Measurements from ENCODE around the gene TCF7L2. TPM values are rescaled to one million over a fixed set of nuclear protein-coding genes. Genes with fewer than 3 reads are reported as not detected.

Gene TCF7L2
- total RNA-seq, 1 experiment from 2014 or later: 14.8 TPM

DNA sequence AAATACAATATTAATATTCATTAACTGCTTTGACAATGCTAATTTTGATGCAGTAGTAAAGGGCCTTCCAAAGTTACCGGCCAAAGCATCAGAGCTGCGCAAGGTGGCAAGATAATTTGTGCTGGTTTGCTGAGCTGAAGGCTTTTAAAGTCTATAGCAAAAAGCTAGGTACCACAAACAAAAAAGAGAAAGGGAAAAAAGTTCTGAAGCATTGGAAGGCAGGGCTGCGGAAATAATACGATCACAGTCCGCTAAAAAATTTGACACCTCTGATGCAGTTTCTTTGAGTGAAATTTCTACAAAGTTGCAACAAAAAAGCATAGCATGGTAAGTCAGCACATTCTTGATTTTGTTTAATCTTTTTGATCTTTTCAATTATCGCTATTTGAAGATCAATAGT, 175.6 kb downstream of the TCF7L2 start:
- no peak overlapping the region for H3K27ac ChIP-seq
- no peaks in the 10 kb centered on the region for H3K79me2 ChIP-seq (ENCODE audit: low read depth)
- no peaks in the 10 kb centered on the region for H4K20me1 ChIP-seq (ENCODE audit: insufficient read depth)
- BruUV-seq (replicated peaks): no TSS peak
- ChIA-PET CTCF (interaction anchor here (0.7 to 0.8 kb wide), 3 partner anchors 9 to 736 kb away, joined by 3 to 6 read pairs (median 3); no protein-coding TSS in a partner anchor), POLR2A (ENCODE audit: unreplicated experiment) (no interaction called here)
- H3K9me3 ChIP-seq (ENCODE audit: insufficient read depth, low read depth): no peaks in the 10 kb centered on the region
- no peaks in the 10 kb centered on the region for H3K27me3 ChIP-seq (ENCODE audit: insufficient read depth, low read depth)
- 0 out of 2 replicates have a peak overlapping the region, but pooled peaks have one; percentile 51 for H3K4me3 ChIP-seq
- no peaks in the 10 kb centered on the region for H3K9me2 ChIP-seq (ENCODE audit: insufficient read depth)
- H3K4me2 ChIP-seq: peak overlapping the region; percentile 83
- no peak overlapping the region for H2AFZ ChIP-seq
- H3K36me3 ChIP-seq (ENCODE audit: low read depth): no peaks in the 10 kb centered on the region
- no peaks in the 10 kb centered on the region for H3F3A ChIP-seq (ENCODE audit: insufficient read depth, low read depth)
- no peak for TF ChIP-seq EZH2 (IDR thresholded peaks at IDR 0.05; ENCODE audit: low read depth)
- TF ChIP-seq, protein P1, sequence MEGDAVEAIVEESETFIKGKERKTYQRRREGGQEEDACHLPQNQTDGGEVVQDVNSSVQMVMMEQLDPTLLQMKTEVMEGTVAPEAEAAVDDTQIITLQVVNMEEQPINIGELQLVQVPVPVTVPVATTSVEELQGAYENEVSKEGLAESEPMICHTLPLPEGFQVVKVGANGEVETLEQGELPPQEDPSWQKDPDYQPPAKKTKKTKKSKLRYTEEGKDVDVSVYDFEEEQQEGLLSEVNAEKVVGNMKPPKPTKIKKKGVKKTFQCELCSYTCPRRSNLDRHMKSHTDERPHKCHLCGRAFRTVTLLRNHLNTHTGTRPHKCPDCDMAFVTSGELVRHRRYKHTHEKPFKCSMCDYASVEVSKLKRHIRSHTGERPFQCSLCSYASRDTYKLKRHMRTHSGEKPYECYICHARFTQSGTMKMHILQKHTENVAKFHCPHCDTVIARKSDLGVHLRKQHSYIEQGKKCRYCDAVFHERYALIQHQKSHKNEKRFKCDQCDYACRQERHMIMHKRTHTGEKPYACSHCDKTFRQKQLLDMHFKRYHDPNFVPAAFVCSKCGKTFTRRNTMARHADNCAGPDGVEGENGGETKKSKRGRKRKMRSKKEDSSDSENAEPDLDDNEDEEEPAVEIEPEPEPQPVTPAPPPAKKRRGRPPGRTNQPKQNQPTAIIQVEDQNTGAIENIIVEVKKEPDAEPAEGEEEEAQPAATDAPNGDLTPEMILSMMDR (conservative IDR thresholded peaks at IDR 0.05): no peak
- no peak for DNase-seq
- intact Hi-C loops (cut with micrococcal nuclease; ENCODE audit: unreplicated experiment): loop anchor here (1.0 to 10.0 kb wide), 6 partner anchors 173 to 648 kb away; no protein-coding TSS in a partner anchor
- H3K4me1 ChIP-seq (replicated peaks; ENCODE audit: insufficient read depth): 0 out of 2 replicates have a peak, but pooled peaks cover 11% of the 10 kb centered on the region

DNA sequence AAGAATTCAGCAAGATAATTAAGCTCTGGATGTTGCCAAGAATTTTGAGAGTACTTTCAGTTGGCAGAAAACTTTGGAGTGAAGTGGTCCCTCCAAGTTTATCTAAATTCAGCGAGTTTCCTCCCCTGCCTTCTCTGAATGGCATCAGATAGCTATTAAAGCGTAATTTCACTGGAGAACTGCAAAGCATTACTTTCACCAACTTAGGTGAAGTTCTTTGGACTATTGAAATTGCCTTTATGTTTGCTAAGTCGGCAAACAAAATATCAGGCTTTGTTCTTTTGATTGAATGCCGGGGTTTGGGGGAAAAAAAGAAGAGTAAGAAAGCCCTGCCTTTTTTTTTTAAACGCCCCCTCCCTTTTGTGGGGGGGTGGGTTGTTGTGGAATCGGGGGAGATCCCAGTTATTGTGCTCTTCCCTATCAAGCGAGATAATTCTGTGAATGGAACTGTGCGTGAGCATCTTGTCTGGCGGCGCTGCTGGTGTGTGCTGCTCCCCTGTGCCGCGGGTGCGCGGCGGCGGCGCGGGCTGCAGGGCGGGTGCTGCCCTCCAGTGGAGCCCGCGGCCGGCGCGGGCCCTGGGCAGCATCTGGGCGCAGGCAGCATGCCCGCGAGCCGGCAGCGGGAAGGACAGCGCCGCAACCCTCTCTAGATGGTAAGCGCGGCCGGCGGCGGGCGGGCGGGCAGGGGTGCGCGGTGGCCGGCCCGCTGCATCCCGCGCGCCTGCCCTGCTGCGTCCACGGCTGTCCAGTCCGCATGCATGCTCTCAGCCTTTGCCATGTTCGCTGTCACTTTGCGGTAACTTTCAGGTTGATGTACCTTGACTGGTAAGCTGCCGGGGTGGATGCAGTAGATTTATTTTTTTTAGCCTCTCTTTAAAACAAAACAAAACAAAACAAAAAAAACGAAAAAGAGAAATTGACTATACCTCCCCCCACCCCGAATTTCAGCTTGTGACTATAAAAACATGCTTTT, 176.5 kb downstream of the TCF7L2 start:
- H3K9me3 ChIP-seq (ENCODE audit: insufficient read depth, low read depth): no peaks in the 10 kb centered on the region
- ChIA-PET POLR2A (ENCODE audit: unreplicated experiment) (no interaction called here), CTCF (interaction anchor here (0.6 to 0.7 kb wide), 3 partner anchors 10 to 310 kb away, joined by 3 to 7 read pairs (median 6); no protein-coding TSS in a partner anchor)
- no peaks in the 10 kb centered on the region for H3K27me3 ChIP-seq (ENCODE audit: insufficient read depth, low read depth)
- DNase-seq: peak in 1 of 2 experiments; percentile 63
- no peak overlapping the region for H3K27ac ChIP-seq
- H3K36me3 ChIP-seq (ENCODE audit: low read depth): no peaks in the 10 kb centered on the region
- TF ChIP-seq, protein P1 (conservative IDR thresholded peaks at IDR 0.05): peak; percentile 42; the same call in 1 of the 2 replicates
- no peak for TF ChIP-seq EZH2 (IDR thresholded peaks at IDR 0.05; ENCODE audit: low read depth)
- peak overlapping the region; percentile 83 for H3K4me2 ChIP-seq
- no peaks in the 10 kb centered on the region for H3K9me2 ChIP-seq (ENCODE audit: insufficient read depth)
- peak overlapping the region; percentile 51; the same call in 1 of the 2 replicates for H3K4me3 ChIP-seq
- intact Hi-C loops (cut with micrococcal nuclease; ENCODE audit: unreplicated experiment): loop anchor here (1.0 to 10.0 kb wide), 6 partner anchors 174 to 649 kb away; no protein-coding TSS in a partner anchor
- BruUV-seq (replicated peaks): no TSS peak
- peaks cover 19% of the 10 kb centered on the region for H3K4me1 ChIP-seq (replicated peaks; ENCODE audit: insufficient read depth)
- H4K20me1 ChIP-seq (ENCODE audit: insufficient read depth): no peaks in the 10 kb centered on the region
- H3K79me2 ChIP-seq (ENCODE audit: low read depth): no peaks in the 10 kb centered on the region
- no peak overlapping the region for H2AFZ ChIP-seq
- no peaks in the 10 kb centered on the region; the same call in 1 of the 2 replicates for H3F3A ChIP-seq (ENCODE audit: insufficient read depth, low read depth)

DNA sequence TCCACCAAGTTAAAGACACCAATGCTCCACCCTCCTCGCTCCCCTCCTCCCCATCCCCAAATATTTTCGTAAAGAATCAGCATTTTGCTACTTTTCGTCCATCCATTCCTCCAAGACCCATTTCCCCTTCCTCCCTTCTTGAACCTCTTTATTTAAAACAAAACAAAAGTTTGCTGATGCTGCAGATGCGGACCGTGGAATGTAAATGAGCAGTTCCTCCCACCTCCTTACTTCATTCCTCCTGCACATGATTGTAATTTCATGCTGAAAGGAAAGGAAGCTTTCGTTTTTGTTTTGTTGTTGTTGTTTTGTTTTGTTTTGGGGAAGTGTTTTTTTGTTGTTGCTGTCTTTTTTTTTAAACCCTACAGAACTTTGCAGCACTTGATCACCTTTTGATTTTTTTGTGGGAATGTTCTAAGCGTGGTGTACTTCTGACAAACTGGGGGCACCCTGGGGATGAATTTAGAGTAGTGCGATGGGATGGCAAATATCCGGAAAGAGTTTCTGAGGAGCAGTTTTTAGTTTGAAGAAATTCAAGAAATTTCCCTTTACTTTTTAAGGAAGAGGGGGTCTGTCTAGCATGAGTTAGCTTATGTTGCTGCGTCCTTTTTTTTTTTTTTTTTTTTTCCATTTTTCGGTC, 177.3 kb downstream of the TCF7L2 start:
- no peak overlapping the region for H2AFZ ChIP-seq
- H3K27ac ChIP-seq: no peak overlapping the region
- H3K9me3 ChIP-seq (ENCODE audit: insufficient read depth, low read depth): no peaks in the 10 kb centered on the region
- ChIA-PET CTCF (interaction anchor here (0.6 to 0.7 kb wide), 2 partner anchors 106 to 393 kb away, joined by 7 to 10 read pairs; no protein-coding TSS in a partner anchor), POLR2A (ENCODE audit: unreplicated experiment) (no interaction called here)
- intact Hi-C loops (cut with micrococcal nuclease; ENCODE audit: unreplicated experiment): loop anchor here (2.0 to 10.0 kb wide), 5 partner anchors 175 to 650 kb away; no protein-coding TSS in a partner anchor
- no peaks in the 10 kb centered on the region for H3K79me2 ChIP-seq (ENCODE audit: low read depth)
- peak overlapping the region; percentile 83; the same call in 1 of the 2 replicates for H3K4me2 ChIP-seq
- no TSS peak for BruUV-seq (replicated peaks)
- no peaks in the 10 kb centered on the region; the same call in 1 of the 2 replicates for H3F3A ChIP-seq (ENCODE audit: insufficient read depth, low read depth)
- TF ChIP-seq, protein P1 (conservative IDR thresholded peaks at IDR 0.05): no peak
- no peak for TF ChIP-seq EZH2 (IDR thresholded peaks at IDR 0.05; ENCODE audit: low read depth)
- no peak overlapping the region for H3K4me3 ChIP-seq
- no peak for DNase-seq
- no peaks in the 10 kb centered on the region for H3K9me2 ChIP-seq (ENCODE audit: insufficient read depth)
- H4K20me1 ChIP-seq (ENCODE audit: insufficient read depth): no peaks in the 10 kb centered on the region
- no peaks in the 10 kb centered on the region for H3K36me3 ChIP-seq (ENCODE audit: low read depth)
- no peaks in the 10 kb centered on the region for H3K27me3 ChIP-seq (ENCODE audit: insufficient read depth, low read depth)
- H3K4me1 ChIP-seq (replicated peaks; ENCODE audit: insufficient read depth): peaks cover 25% of the 10 kb centered on the region
